SU-DHL-6 (cell line): ENCODE data around the gene VPS35L.
A peak's percentile ranks its signal among the peaks of the same experiment; 100 is the strongest.

Source experiments
- H2AFZ ChIP-seq: fragments of 200-600 bp; sonication (generic); 2 replicates; pipeline ENCODE4 v1.6.1; 2014; ENCODE audit warnings: low read depth, mild to moderate bottlenecking, moderate library complexity, mixed read lengths, antibody characterized with exemption, low read length; ENCODE audit not compliant: severe bottlenecking
- H3F3A ChIP-seq: fragments of 200-600 bp; shearing (Covaris generic); 2 replicates; pipeline ENCODE4 v1.6.0; 2016; ENCODE audit warnings: antibody characterized with exemption, mild to moderate bottlenecking; ENCODE audit not compliant: insufficient read depth
- H3K27ac ChIP-seq: fragments of 200-600 bp; sonication (generic); 2 replicates; pipeline ENCODE4 v1.5.1; 2016; ENCODE audit warnings: low read depth, mild to moderate bottlenecking, low read length, moderate library complexity, mixed read lengths
- H3K27me3 ChIP-seq: fragments of 200-600 bp; sonication (generic), shearing (Covaris generic); 2 replicates; pipeline ENCODE4 v1.6.0; 2014; ENCODE audit warnings: mild to moderate bottlenecking, low read length
- H3K36me3 ChIP-seq: fragments of 200-600 bp; sonication (generic); 2 replicates; pipeline ENCODE4 v1.6.1; 2014; ENCODE audit warnings: mild to moderate bottlenecking, low read length, mixed read lengths
- H3K4me2 ChIP-seq: fragments of 300-600, 200-600 bp; shearing (Covaris generic), sonication (generic); 2 replicates; pipeline ENCODE4 v1.6.0; 2014; ENCODE audit warnings: low read length, low read depth, mild to moderate bottlenecking; ENCODE audit not compliant: poor library complexity, severe bottlenecking
- H3K4me3 ChIP-seq: fragments of 200-600 bp; sonication (generic); 2 replicates; pipeline ENCODE4 v1.5.1; 2014; ENCODE audit warnings: antibody characterized with exemption, low read length, mild to moderate bottlenecking, mixed read lengths; ENCODE audit not compliant: insufficient read depth, poor library complexity, severe bottlenecking
- H3K79me2 ChIP-seq: fragments of 200-600 bp; sonication (generic); 2 replicates; pipeline ENCODE4 v1.6.1; 2014; ENCODE audit warnings: mild to moderate bottlenecking, low read length, moderate library complexity; ENCODE audit not compliant: insufficient read depth
- H3K9ac ChIP-seq: fragments of 200-600 bp; sonication (generic); 2 replicates; pipeline ENCODE4 v1.7.0; 2014; ENCODE audit warnings: mild to moderate bottlenecking, low read length
- H3K9me2 ChIP-seq: fragments of 200-600 bp; sonication (generic); replicated peaks from 2 replicates; pipeline ENCODE4 v1.6.1; 2014; ENCODE audit warnings: low read length; ENCODE audit not compliant: insufficient read depth
- H3K9me3 ChIP-seq: fragments of 200-600 bp; sonication (generic); 2 replicates; pipeline ENCODE4 v1.6.1; 2014; ENCODE audit warnings: low read length, mixed read lengths; ENCODE audit not compliant: insufficient read depth
- H4K20me1 ChIP-seq: fragments of 200-600 bp; sonication (generic); 2 replicates; pipeline ENCODE4 v1.6.1; 2014; ENCODE audit warnings: low read depth, mild to moderate bottlenecking, antibody characterized with exemption, low read length, moderate library complexity, mixed read lengths
- EZH2phosphoT487 ChIP-seq: fragments of 200-600 bp; sonication (generic), shearing (Covaris generic); conservative IDR thresholded peaks from 2 replicates; pipeline ENCODE4 v1.6.1; 2018; ENCODE audit warnings: mild to moderate bottlenecking, antibody characterized with exemption, low read length, moderate library complexity, mixed read lengths
- TF ChIP-seq, protein P1 (sequence below): fragments of 200-600 bp; sonication (generic); IDR thresholded peaks from one replicate; pipeline ENCODE4 v1.5.1; 2017; ENCODE audit warnings: antibody characterized with exemption, mild to moderate bottlenecking, low read length, moderate library complexity; ENCODE audit not compliant: insufficient read depth, poor library complexity, severe bottlenecking

Gene VPS35L

DNA sequence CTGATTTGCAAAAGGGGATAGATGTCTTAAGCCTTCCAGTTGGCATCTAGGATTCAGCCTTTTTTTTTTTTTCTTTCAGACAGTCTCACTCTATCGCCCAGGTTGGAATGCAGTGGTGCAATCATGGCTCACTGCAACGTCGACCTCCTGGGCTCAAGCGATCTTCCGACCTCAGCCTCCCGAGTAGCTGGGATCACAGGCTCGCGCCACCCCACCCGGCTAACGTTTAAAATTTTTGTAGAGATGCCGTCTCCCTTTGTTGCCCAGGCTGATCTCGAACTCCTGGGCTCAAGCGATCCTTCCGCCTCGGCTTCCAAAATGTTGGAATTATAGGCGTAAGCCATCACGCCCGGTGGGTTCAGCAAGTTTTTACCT lies 32.3 kb upstream of the VPS35L start:
- peaks cover 59% of the 10 kb centered on the region for H3K79me2 ChIP-seq
- H4K20me1 ChIP-seq: no peaks in the 10 kb centered on the region
- H2AFZ ChIP-seq: peak overlapping the region; percentile 89
- peak overlapping the region; percentile 38 for H3K4me2 ChIP-seq
- TF ChIP-seq, protein P1, sequence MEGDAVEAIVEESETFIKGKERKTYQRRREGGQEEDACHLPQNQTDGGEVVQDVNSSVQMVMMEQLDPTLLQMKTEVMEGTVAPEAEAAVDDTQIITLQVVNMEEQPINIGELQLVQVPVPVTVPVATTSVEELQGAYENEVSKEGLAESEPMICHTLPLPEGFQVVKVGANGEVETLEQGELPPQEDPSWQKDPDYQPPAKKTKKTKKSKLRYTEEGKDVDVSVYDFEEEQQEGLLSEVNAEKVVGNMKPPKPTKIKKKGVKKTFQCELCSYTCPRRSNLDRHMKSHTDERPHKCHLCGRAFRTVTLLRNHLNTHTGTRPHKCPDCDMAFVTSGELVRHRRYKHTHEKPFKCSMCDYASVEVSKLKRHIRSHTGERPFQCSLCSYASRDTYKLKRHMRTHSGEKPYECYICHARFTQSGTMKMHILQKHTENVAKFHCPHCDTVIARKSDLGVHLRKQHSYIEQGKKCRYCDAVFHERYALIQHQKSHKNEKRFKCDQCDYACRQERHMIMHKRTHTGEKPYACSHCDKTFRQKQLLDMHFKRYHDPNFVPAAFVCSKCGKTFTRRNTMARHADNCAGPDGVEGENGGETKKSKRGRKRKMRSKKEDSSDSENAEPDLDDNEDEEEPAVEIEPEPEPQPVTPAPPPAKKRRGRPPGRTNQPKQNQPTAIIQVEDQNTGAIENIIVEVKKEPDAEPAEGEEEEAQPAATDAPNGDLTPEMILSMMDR: no peak
- no peak for TF ChIP-seq EZH2phosphoT487
- no peaks in the 10 kb centered on the region for H3K9me3 ChIP-seq
- 0 out of 2 replicates have a peak, but pooled peaks cover 5% of the 10 kb centered on the region for H3K36me3 ChIP-seq
- H3K27ac ChIP-seq: peak overlapping the region; percentile 45; the same call in 1 of the 2 replicates
- no peak overlapping the region for H3K4me3 ChIP-seq
- H3F3A ChIP-seq: peaks cover 10% of the 10 kb centered on the region
- H3K9ac ChIP-seq: no peak overlapping the region
- no peaks in the 10 kb centered on the region for H3K27me3 ChIP-seq
- no peaks in the 10 kb centered on the region for H3K9me2 ChIP-seq

DNA sequence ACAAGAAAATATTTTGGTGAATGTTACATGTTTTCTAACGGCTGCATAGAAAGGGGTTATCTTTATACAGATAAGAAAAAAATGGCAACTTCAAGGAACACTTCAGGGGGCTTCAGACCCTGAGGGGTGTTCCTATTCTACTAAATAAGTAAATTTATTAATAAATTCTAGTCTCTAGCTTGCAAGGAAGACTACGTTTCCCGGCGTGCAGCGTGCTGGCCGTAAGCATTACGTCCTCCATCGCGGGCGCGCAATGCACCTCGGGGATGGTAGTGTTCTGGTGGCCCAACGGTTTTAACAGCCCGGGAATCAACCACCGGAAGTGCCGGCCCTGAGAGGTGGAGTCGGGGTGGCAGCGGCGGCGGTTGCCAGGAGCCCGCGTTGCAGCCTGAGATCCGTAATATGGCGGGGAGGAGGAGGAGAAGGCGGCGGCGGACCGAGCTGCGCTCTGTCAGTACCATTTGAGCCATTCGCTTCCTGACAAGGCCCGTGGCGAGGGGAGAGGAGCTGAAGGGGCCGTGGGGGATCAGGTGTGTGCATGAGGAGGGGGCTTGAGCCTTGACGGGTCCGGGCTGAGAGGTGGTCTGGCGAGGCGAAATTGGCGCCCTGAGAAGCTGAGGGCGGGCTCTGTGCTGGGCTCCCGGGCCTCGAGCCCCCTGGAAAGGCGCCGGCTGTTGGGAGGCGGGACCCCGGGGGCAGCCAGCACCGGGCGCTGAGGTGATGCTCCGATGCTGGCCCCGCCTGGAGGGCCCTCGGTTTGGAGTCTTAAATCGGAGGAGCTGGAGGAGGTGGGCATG lies 31.7 kb upstream of the VPS35L start, which contains the start of gene CCP110:
CCP110 (plus strand) TSS at position 384 of the 797 bp plus-strand sequence. CDS start 3,940 bp downstream, outside the sequence.
- H2AFZ ChIP-seq: peak within 1 kb of the TSS; percentile 93
- H3K27ac ChIP-seq: peak within 1 kb of the TSS; percentile 45; the same call in 1 of the 2 replicates
- H3K36me3 ChIP-seq: peaks cover 11% of the 10 kb centered on the region; the same call in 1 of the 2 replicates
- H3K4me2 ChIP-seq: peak within 1 kb of the TSS; percentile 88
- peaks cover 10% of the 10 kb centered on the region for H3F3A ChIP-seq
- no peaks in the 10 kb centered on the region for H3K27me3 ChIP-seq
- no peak for TF ChIP-seq EZH2phosphoT487
- H4K20me1 ChIP-seq: no peaks in the 10 kb centered on the region
- H3K79me2 ChIP-seq: peaks cover 53% of the 10 kb centered on the region
- H3K9ac ChIP-seq: peak within 1 kb of the TSS; percentile 93
- H3K4me3 ChIP-seq: peak within 1 kb of the TSS; percentile 97
- no peaks in the 10 kb centered on the region for H3K9me3 ChIP-seq
- H3K9me2 ChIP-seq: no peaks in the 10 kb centered on the region

DNA sequence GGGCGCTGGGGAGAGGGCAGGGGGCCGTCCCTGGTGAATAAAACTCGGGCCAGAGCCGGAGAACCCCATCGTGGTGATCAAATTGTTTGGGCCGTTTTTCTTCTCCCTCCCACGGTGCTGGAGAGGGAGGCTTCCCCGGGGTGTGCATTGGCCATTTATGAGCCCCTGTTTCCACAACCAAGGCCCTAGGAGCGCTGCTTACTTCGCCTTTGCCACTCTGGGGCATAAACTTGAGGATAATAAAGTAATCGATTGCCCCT lies 31.2 kb upstream of the VPS35L start:
- Histone ChIP-seq H3K4me2 (peak overlapping the region; percentile 88), H3K4me3 (peak overlapping the region; percentile 97), H3K79me2 (peaks cover 49% of the 10 kb centered on the region), H3F3A (peaks cover 10% of the 10 kb centered on the region), H3K27me3 (no peaks in the 10 kb centered on the region), H3K9ac (peak overlapping the region; percentile 93), H4K20me1 (no peaks in the 10 kb centered on the region), H3K36me3 (peaks cover 14% of the 10 kb centered on the region), H3K27ac (0 out of 2 replicates have a peak overlapping the region, but pooled peaks have one; percentile 26), H3K9me2 (no peaks in the 10 kb centered on the region), H2AFZ (peak overlapping the region; percentile 93), H3K9me3 (no peaks in the 10 kb centered on the region)
- TF ChIP-seq, protein P1: no peak
- TF ChIP-seq EZH2phosphoT487: no peak
